Measurements from ENCODE around the gene CHSY1.

CHSY1 gene

GRCh38 chr15:101185770-101186169 lies 66.1 kb downstream of the CHSY1 start:
- DNase-seq: no peak

GRCh38 chr15:101185336-101185735 lies 66.5 kb downstream of the CHSY1 start:
- no peak for DNase-seq

GRCh38 chr15:101184830-101185229 lies 67.0 kb downstream of the CHSY1 start:
- DNase-seq: no peak

- DNase-seq: no peak
These were observed 67.9 kb downstream of the CHSY1 start for GRCh38 chr15:101183931-101184305.

GRCh38 chr15:101183226-101183930 lies 68.5 kb downstream of the CHSY1 start:
- DNase-seq: no peak

- DNase-seq: no peak
These were observed 69.6 kb downstream of the CHSY1 start for GRCh38 chr15:101182215-101182614.

GRCh38 chr15:101181349-101181748 lies 70.5 kb downstream of the CHSY1 start:
- no peak for DNase-seq

- DNase-seq: no peak
These were observed 71.1 kb downstream of the CHSY1 start for GRCh38 chr15:101180620-101181307.

GRCh38 chr15:101179341-101180153 lies 72.3 kb downstream of the CHSY1 start:
- no peak for DNase-seq

GRCh38 chr15:101178931-101179330 lies 72.9 kb downstream of the CHSY1 start:
- no peak for DNase-seq

- DNase-seq: no peak
These were observed 73.4 kb downstream of the CHSY1 start for GRCh38 chr15:101178479-101178878.

- DNase-seq: no peak
These were observed 74.0 kb downstream of the CHSY1 start for GRCh38 chr15:101177866-101178265.

- peak; percentile 78 for DNase-seq
These were observed 75.2 kb downstream of the CHSY1 start for GRCh38 chr15:101176625-101177024.

GRCh38 chr15:101175401-101175800 lies 76.4 kb downstream of the CHSY1 start:
- DNase-seq: no peak

GRCh38 chr15:101174152-101174920 lies 77.5 kb downstream of the CHSY1 start:
- no peak for DNase-seq

- no peak for DNase-seq
These were observed 78.4 kb downstream of the CHSY1 start for GRCh38 chr15:101173233-101174119.

- no peak for DNase-seq
These were observed 79.3 kb downstream of the CHSY1 start for GRCh38 chr15:101172501-101173071.

GRCh38 chr15:101171954-101172353 lies 79.9 kb downstream of the CHSY1 start:
- DNase-seq: no peak

GRCh38 chr15:101170568-101171350 lies 81.1 kb downstream of the CHSY1 start:
- DNase-seq: no peak

- no peak for DNase-seq
These were observed 82.3 kb downstream of the CHSY1 start for GRCh38 chr15:101169495-101170071.
